ENCODE measurements around the gene POU2F1.

The POU2F1 gene

DNA sequence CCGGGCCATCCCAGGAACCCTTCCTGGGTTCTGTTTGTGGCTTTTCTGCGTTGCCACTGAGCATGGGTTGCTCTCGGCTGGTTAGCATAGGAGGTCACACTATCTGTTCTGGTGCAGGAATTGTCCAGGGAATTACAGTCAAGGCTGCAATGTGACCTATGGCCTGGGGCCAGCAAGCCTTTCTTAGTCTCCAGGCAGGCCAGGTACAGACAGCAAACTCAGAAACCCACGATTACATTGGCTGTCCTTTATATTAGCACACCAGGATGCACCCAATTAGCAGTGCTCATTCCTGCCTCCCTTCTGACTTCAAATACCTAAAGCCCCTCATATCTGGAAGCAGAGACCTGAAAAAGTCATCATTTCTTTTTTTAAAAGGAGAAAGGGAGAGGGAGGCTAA, 242.4 kb downstream of the POU2F1 start:
- H3K27me3 ChIP-seq (ENCODE audit: low read length), result no peaks in the 10 kb centered on the region
- H3K27ac ChIP-seq (ENCODE audit: low read depth, low read length), result no peak overlapping the region
- no peaks in the 10 kb centered on the region for H4K20me1 ChIP-seq (ENCODE audit: low read depth, low read length)
- H3K36me3 ChIP-seq (ENCODE audit: low read length), result no peaks in the 10 kb centered on the region
- H3K4me3 ChIP-seq (ENCODE audit: insufficient read depth, low read length, poor library complexity, severe bottlenecking), result no peak overlapping the region
- H3K9ac ChIP-seq (ENCODE audit: low read length), result no peak overlapping the region
- no peaks in the 10 kb centered on the region for H3K9me3 ChIP-seq (ENCODE audit: insufficient read depth, low read length)
- no peak overlapping the region for H2AFZ ChIP-seq (ENCODE audit: low read depth, low read length, severe bottlenecking)
- no peak overlapping the region for H3K4me2 ChIP-seq (ENCODE audit: low read depth, low read length, poor library complexity, severe bottlenecking)
- no peaks in the 10 kb centered on the region for H3K79me2 ChIP-seq (ENCODE audit: insufficient read depth, low read length)
- H3F3A ChIP-seq (ENCODE audit: insufficient read depth), result no peaks in the 10 kb centered on the region
- no peaks in the 10 kb centered on the region for H3K9me2 ChIP-seq (replicated peaks; ENCODE audit: insufficient read depth, low read length)
- TF ChIP-seq, protein P1, sequence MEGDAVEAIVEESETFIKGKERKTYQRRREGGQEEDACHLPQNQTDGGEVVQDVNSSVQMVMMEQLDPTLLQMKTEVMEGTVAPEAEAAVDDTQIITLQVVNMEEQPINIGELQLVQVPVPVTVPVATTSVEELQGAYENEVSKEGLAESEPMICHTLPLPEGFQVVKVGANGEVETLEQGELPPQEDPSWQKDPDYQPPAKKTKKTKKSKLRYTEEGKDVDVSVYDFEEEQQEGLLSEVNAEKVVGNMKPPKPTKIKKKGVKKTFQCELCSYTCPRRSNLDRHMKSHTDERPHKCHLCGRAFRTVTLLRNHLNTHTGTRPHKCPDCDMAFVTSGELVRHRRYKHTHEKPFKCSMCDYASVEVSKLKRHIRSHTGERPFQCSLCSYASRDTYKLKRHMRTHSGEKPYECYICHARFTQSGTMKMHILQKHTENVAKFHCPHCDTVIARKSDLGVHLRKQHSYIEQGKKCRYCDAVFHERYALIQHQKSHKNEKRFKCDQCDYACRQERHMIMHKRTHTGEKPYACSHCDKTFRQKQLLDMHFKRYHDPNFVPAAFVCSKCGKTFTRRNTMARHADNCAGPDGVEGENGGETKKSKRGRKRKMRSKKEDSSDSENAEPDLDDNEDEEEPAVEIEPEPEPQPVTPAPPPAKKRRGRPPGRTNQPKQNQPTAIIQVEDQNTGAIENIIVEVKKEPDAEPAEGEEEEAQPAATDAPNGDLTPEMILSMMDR (IDR thresholded peaks at IDR 0.05; ENCODE audit: insufficient read depth, low read length, poor library complexity, severe bottlenecking), result no peak
- no peak for TF ChIP-seq EZH2phosphoT487 (conservative IDR thresholded peaks at IDR 0.05; ENCODE audit: low read length)

DNA sequence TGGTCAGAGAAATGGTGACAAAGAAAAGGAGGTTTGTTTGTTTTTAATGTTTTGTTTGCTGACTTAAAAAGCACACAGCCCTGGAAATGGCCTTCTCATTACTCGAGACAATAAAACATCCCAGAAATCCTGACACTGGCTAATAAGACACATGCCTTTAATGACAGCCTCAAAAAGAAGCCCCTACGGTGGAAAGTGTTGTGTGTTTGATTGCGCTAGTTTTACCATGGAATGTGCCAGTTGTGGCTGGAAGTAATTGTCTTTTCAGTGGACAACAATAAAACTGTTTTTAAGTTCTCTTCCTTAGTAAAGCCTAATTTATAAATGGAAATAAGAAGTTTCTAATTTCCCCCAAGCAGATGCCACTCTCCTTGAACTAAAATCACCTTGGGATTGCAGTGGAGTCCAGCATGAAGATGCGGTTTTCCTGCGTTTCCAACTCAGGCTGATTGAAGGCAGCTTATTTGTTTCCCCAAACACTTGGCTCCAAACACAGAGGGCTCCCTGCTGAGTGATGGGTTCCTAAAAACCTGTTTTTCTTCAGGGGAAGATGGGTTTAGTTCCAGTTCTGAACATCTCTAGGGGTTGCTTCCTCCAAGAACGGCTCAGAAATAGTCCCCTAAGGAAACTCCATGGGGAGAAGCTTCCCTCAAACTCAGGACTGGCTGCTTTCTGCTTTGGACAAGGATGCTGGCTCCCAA, 243.3 kb downstream of the POU2F1 start:
- Histone ChIP-seq H3K9ac (ENCODE audit: low read length) (no peak overlapping the region), H3K4me3 (ENCODE audit: insufficient read depth, low read length, poor library complexity, severe bottlenecking) (no peak overlapping the region), H2AFZ (ENCODE audit: low read depth, low read length, severe bottlenecking) (no peak overlapping the region), H3K79me2 (ENCODE audit: insufficient read depth, low read length) (no peaks in the 10 kb centered on the region), H3K9me2 (replicated peaks; ENCODE audit: insufficient read depth, low read length) (no peaks in the 10 kb centered on the region), H4K20me1 (ENCODE audit: low read depth, low read length) (no peaks in the 10 kb centered on the region), H3K36me3 (ENCODE audit: low read length) (no peaks in the 10 kb centered on the region), H3K4me2 (ENCODE audit: low read depth, low read length, poor library complexity, severe bottlenecking) (no peak overlapping the region), H3F3A (ENCODE audit: insufficient read depth) (no peaks in the 10 kb centered on the region), H3K9me3 (ENCODE audit: insufficient read depth, low read length) (no peaks in the 10 kb centered on the region), H3K27me3 (ENCODE audit: low read length) (no peaks in the 10 kb centered on the region), H3K27ac (ENCODE audit: low read depth, low read length) (no peak overlapping the region)
- TF ChIP-seq, protein P1 (IDR thresholded peaks at IDR 0.05; ENCODE audit: insufficient read depth, low read length, poor library complexity, severe bottlenecking), result no peak
- TF ChIP-seq EZH2phosphoT487 (conservative IDR thresholded peaks at IDR 0.05; ENCODE audit: low read length), result no peak

DNA sequence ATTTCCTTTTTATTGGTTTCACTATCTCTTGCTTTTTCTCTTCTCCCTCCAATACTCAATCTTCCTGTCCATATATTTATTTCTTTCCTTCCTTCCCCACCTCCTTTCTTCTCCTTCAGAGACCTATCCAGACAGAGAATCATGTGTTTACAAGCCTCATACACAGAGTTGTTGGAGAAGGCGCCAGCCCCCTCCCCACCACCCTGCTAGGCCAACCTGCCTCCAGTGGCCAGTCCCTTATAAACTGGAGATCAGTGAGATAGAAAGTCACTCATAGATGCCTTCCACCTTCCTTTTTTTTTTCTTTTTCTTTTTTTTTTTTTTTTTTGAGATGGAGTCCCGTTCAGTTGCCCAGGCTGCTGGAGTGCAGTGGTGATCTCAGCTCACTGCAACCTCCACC, 244.3 kb downstream of the POU2F1 start:
- H3K9me2 ChIP-seq (replicated peaks; ENCODE audit: insufficient read depth, low read length), result no peaks in the 10 kb centered on the region
- no peak for TF ChIP-seq EZH2phosphoT487 (conservative IDR thresholded peaks at IDR 0.05; ENCODE audit: low read length)
- TF ChIP-seq, protein P1 (IDR thresholded peaks at IDR 0.05; ENCODE audit: insufficient read depth, low read length, poor library complexity, severe bottlenecking), result no peak
- H3K27me3 ChIP-seq (ENCODE audit: low read length), result no peaks in the 10 kb centered on the region
- H3K4me2 ChIP-seq (ENCODE audit: low read depth, low read length, poor library complexity, severe bottlenecking), result no peak overlapping the region
- H3K9me3 ChIP-seq (ENCODE audit: insufficient read depth, low read length), result no peaks in the 10 kb centered on the region
- no peaks in the 10 kb centered on the region for H4K20me1 ChIP-seq (ENCODE audit: low read depth, low read length)
- H3F3A ChIP-seq (ENCODE audit: insufficient read depth), result no peaks in the 10 kb centered on the region
- H2AFZ ChIP-seq (ENCODE audit: low read depth, low read length, severe bottlenecking), result no peak overlapping the region
- H3K36me3 ChIP-seq (ENCODE audit: low read length), result no peaks in the 10 kb centered on the region
- no peak overlapping the region for H3K4me3 ChIP-seq (ENCODE audit: insufficient read depth, low read length, poor library complexity, severe bottlenecking)
- no peak overlapping the region for H3K9ac ChIP-seq (ENCODE audit: low read length)
- no peaks in the 10 kb centered on the region for H3K79me2 ChIP-seq (ENCODE audit: insufficient read depth, low read length)
- no peak overlapping the region for H3K27ac ChIP-seq (ENCODE audit: low read depth, low read length)

All from SU-DHL-6 (cell line).